Measurements from ENCODE around the gene TMED8. TPM values are rescaled to one million over a fixed set of nuclear protein-coding genes. Genes with fewer than 3 reads are reported as not detected.

The TMED8 gene
- total and polyA plus RNA-seq, 2 donors (not counting 1 experiment from before 2014, with no cell fraction given), result 13.1 to 43.8 TPM

DNA sequence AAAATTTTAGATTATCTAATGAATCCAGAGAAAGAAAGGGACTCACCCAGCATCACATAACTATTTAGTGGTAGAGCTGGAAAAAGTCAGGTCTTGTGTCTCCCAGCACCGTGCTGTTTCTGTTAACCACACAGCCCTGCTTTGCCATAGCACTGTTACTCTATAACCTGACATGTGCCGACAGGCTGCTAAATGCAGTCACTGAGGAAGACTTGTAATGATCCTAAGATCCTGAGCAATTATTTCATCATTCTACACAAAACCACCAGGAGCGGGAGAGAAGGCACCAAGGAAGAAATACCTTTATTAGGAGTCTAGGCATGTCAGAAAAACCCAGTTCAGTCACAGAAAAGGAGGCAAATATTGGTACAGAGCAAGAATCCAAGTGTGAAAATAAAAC lies 49.5 kb upstream of the TMED8 start:
- H2AFZ ChIP-seq (ENCODE audit: insufficient read depth, low read depth, low read length, poor library complexity, severe bottlenecking), result no peak overlapping the region

DNA sequence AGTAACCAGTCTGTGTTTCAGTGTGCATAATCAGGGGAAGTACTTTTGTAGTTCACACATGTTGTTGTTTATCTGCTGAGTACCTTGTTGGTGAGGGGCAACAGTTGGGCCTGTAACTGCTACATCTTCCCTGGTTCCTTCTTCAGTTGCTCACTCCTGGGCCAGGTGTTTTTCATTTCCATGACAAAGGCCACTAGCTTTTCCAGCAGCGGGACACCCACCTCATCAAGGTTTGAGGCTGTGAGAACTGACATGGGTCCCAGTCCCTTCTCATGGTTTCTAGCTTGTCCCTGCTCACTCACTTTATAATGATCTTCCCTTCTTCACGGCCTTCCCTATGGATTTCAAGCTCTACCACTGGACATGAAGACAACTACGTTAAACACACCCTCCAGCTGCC lies 48.0 kb upstream of the TMED8 start:
- WGBS (ENCODE audit: insufficient coverage), result 100% methylated on average over 2 of the region's 3 CpGs
- Histone ChIP-seq H3K27ac (ENCODE audit: low read length in 2 of 2) (no peak overlapping the region), H2AFZ (ENCODE audit: insufficient read depth, low read depth, low read length, poor library complexity, severe bottlenecking) (no peak overlapping the region), H3K79me2 (ENCODE audit: control insufficient read depth, insufficient read depth, low read length) (no peaks in the 10 kb centered on the region), H3K36me3 (replicated peaks in 1 of 2; ENCODE audit: control extremely low read depth in 1 of 2, control insufficient read depth in 1 of 2, extremely low read depth in 1 of 2, insufficient read depth in 2 of 2, low read length in 1 of 2) (peaks cover 9 to 69% of the 10 kb centered on the region in 2 experiments), H3K9ac (ENCODE audit: low read length) (no peak overlapping the region), H3K9me3 (ENCODE audit: control extremely low read depth in 1 of 3, control insufficient read depth in 2 of 3, insufficient read depth in 1 of 3, low read length in 2 of 3) (peaks cover 0 to 2% (median under 1%) of the 10 kb centered on the region in 3 donors), H3K4me3 (ENCODE audit: control extremely low read depth in 1 of 5, extremely low read depth in 1 of 5, insufficient read depth in 1 of 5, low read depth in 2 of 5, low read length in 4 of 5) (no peak overlapping the region), H3K4me2 (replicated peaks; ENCODE audit: low read depth, low read length, poor library complexity, severe bottlenecking) (no peak overlapping the region), H3K27me3 (replicated peaks in 1 of 4; ENCODE audit: control extremely low read depth in 1 of 4, control insufficient read depth in 3 of 4, insufficient read depth in 4 of 4, low read length in 3 of 4) (no peaks in the 10 kb centered on the region), H3K4me1 (ENCODE audit: control insufficient read depth in 2 of 2, insufficient read depth in 2 of 2, low read length in 2 of 2) (no peaks in the 10 kb centered on the region), H4K20me1 (ENCODE audit: control insufficient read depth, insufficient read depth, low read length, poor library complexity, severe bottlenecking) (no peaks in the 10 kb centered on the region)
- Mint-ChIP-seq H3K4me3 (no peak overlapping the region), H3K27ac (no peak overlapping the region), H3K9me3 (ENCODE audit: insufficient read depth) (peaks cover 2% of the 10 kb centered on the region), H3K4me1 (no peaks in the 10 kb centered on the region), H3K27me3 (no peaks in the 10 kb centered on the region)
- intact Hi-C loops (cut with micrococcal nuclease), result no loop called here
- ChIA-PET CTCF (interaction anchor here (0.5 kb wide), 1 partner anchor 13 kb away, joined by 4 read pairs; no protein-coding TSS in a partner anchor), POLR2A (no interaction called here)
- DNase-seq (no peak), ATAC-seq (ENCODE audit: low read depth) (no peak)
- TF ChIP-seq, protein P1, sequence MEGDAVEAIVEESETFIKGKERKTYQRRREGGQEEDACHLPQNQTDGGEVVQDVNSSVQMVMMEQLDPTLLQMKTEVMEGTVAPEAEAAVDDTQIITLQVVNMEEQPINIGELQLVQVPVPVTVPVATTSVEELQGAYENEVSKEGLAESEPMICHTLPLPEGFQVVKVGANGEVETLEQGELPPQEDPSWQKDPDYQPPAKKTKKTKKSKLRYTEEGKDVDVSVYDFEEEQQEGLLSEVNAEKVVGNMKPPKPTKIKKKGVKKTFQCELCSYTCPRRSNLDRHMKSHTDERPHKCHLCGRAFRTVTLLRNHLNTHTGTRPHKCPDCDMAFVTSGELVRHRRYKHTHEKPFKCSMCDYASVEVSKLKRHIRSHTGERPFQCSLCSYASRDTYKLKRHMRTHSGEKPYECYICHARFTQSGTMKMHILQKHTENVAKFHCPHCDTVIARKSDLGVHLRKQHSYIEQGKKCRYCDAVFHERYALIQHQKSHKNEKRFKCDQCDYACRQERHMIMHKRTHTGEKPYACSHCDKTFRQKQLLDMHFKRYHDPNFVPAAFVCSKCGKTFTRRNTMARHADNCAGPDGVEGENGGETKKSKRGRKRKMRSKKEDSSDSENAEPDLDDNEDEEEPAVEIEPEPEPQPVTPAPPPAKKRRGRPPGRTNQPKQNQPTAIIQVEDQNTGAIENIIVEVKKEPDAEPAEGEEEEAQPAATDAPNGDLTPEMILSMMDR (IDR thresholded peaks at IDR 0.05), result no peak
- no peak for TF ChIP-seq EZH2 (IDR thresholded peaks at IDR 0.05; ENCODE audit: borderline replicate concordance, insufficient read depth, low read depth, low read length, poor library complexity, severe bottlenecking)

More for the DNA sequence above, 49.5 kb upstream of the TMED8 start:
- ChIA-PET CTCF (no interaction called here), POLR2A (no interaction called here)
- no peaks in the 10 kb centered on the region for H3K79me2 ChIP-seq (ENCODE audit: control insufficient read depth, insufficient read depth, low read length)
- no peak for TF ChIP-seq EZH2 (IDR thresholded peaks at IDR 0.05; ENCODE audit: borderline replicate concordance, insufficient read depth, low read depth, low read length, poor library complexity, severe bottlenecking)
- TF ChIP-seq, protein P1 (IDR thresholded peaks at IDR 0.05), result no peak
- peaks cover 5 to 75% of the 10 kb centered on the region in 2 experiments for H3K36me3 ChIP-seq (replicated peaks in 1 of 2; ENCODE audit: control extremely low read depth in 1 of 2, control insufficient read depth in 1 of 2, extremely low read depth in 1 of 2, insufficient read depth in 2 of 2, low read length in 1 of 2)
- Mint-ChIP-seq H3K27me3 (no peaks in the 10 kb centered on the region), H3K27ac (no peak overlapping the region), H3K4me1 (no peaks in the 10 kb centered on the region), H3K4me3 (no peak overlapping the region), H3K9me3 (ENCODE audit: insufficient read depth) (no peaks in the 10 kb centered on the region)
- intact Hi-C loops (cut with micrococcal nuclease), result no loop called here
- H3K27ac ChIP-seq (ENCODE audit: low read length in 2 of 2), result no peak overlapping the region
- H3K9ac ChIP-seq (ENCODE audit: low read length), result no peak overlapping the region
- no peaks in the 10 kb centered on the region for H4K20me1 ChIP-seq (ENCODE audit: control insufficient read depth, insufficient read depth, low read length, poor library complexity, severe bottlenecking)
- no peak overlapping the region for H3K4me2 ChIP-seq (replicated peaks; ENCODE audit: low read depth, low read length, poor library complexity, severe bottlenecking)
- no peaks in the 10 kb centered on the region for H3K27me3 ChIP-seq (replicated peaks in 1 of 4; ENCODE audit: control extremely low read depth in 1 of 4, control insufficient read depth in 3 of 4, insufficient read depth in 4 of 4, low read length in 3 of 4)
- H3K9me3 ChIP-seq (ENCODE audit: control extremely low read depth in 1 of 3, control insufficient read depth in 2 of 3, insufficient read depth in 1 of 3, low read length in 2 of 3), result no peaks in the 10 kb centered on the region
- ATAC-seq (ENCODE audit: low read depth) (no peak), DNase-seq (no peak)
- no CpG with 5 or more reads among the region's 3 CpGs for WGBS (ENCODE audit: insufficient coverage)
- H3K4me3 ChIP-seq (ENCODE audit: control extremely low read depth in 1 of 5, extremely low read depth in 1 of 5, insufficient read depth in 1 of 5, low read depth in 2 of 5, low read length in 4 of 5), result no peak overlapping the region
- no peaks in the 10 kb centered on the region for H3K4me1 ChIP-seq (ENCODE audit: control insufficient read depth in 2 of 2, insufficient read depth in 2 of 2, low read length in 2 of 2)

All from B cell (primary cell).